NT2/D1 (cell line): ENCODE data around the gene TP53BP2.

Experiments used
- SUZ12 ChIP-seq: IDR thresholded peaks from 2 replicates; pipeline ENCODE4 v1.6.1; 2011; ENCODE audit not compliant: insufficient read length, insufficient read depth; ENCODE audit errors: extremely low read depth
- YY1 ChIP-seq: IDR thresholded peaks from 2 replicates; pipeline ENCODE4 v1.6.1; 2011; ENCODE audit not compliant: insufficient read length, insufficient read depth
- ZNF274 ChIP-seq: IDR thresholded peaks from 2 replicates; pipeline ENCODE4 v1.6.1; 2011; ENCODE audit warnings: mild to moderate bottlenecking, low read depth, low read length

GRCh38 chr1:223870617-223871574 lies 25.1 kb upstream of the TP53BP2 start:
- no peak for TF ChIP-seq YY1
- no peak for TF ChIP-seq ZNF274
- TF ChIP-seq SUZ12: no peak
